Esophagus (tissue), 2 donors: ENCODE results near the gene MLEC. TPM values are rescaled to one million over a fixed set of nuclear protein-coding genes. Genes with fewer than 3 reads are reported as not detected.
A peak's percentile ranks its signal among the peaks of the same experiment; 100 is the strongest.

ENCODE experiments used
- H3K27ac ChIP-seq, 2 donors: one replicate each; pipeline ENCODE4 v1.5.1; 2013; ENCODE audit warnings: low read depth in 2 of 2, mild to moderate bottlenecking in 2 of 2, inconsistent platforms in 1 of 2, low read length in 1 of 2, moderate library complexity in 1 of 2
- H3K27me3 ChIP-seq, 2 donors: one replicate each; pipeline ENCODE4 v1.6.1; 2013; ENCODE audit warnings: low read length in 2 of 2, control low read depth in 1 of 2, mild to moderate bottlenecking in 1 of 2; ENCODE audit not compliant: insufficient read depth in 2 of 2, control insufficient read depth in 1 of 2
- H3K36me3 ChIP-seq, 2 donors: one replicate each; pipeline ENCODE4 v1.6.1; 2013; ENCODE audit warnings: low read length in 1 of 2; ENCODE audit not compliant: control insufficient read depth in 2 of 2, insufficient read depth in 2 of 2
- H3K4me1 ChIP-seq, 2 donors: one replicate each; pipeline ENCODE4 v1.6.1; 2013; ENCODE audit warnings: low read length in 1 of 2; ENCODE audit not compliant: control insufficient read depth in 2 of 2, insufficient read depth in 2 of 2
- H3K4me3 ChIP-seq, 2 donors: one replicate each; pipeline ENCODE4 v1.5.1; 2013; ENCODE audit warnings: low read length in 2 of 2, mild to moderate bottlenecking in 2 of 2, low read depth in 1 of 2, moderate library complexity in 1 of 2
- H3K9me3 ChIP-seq, 2 donors: one replicate each; pipeline ENCODE4 v1.6.1; 2013; ENCODE audit warnings: mild to moderate bottlenecking in 2 of 2, low read depth in 1 of 2, low read length in 1 of 2, moderate library complexity in 1 of 2; ENCODE audit not compliant: control insufficient read depth in 2 of 2, insufficient read depth in 1 of 2
- WGBS, 2 donors: extraction: QIAGEN DNeasy Blood & Tissue Kit; methylation state at CpG; one replicate each; pipeline ENCODE4 v1.1.7; 2013; 5-methylcytosine and 5-hydroxymethylcytosine counted together
- polyA plus RNA-seq, 2 donors: library from polyadenylated mRNA; stranded (reverse); fragments of 200-250 nt; gene quantifications; one replicate each; pipeline ENCODE4 v1.2.3, GENCODE V29; 2013
- donor health status: healthy with polysubstance abuse.
- donor health status: Bipolar disorder and iron deficiency.

Gene MLEC
- polyA plus RNA-seq, 2 donors, result 14.0 to 15.7 TPM

- Histone ChIP-seq H3K27ac (peak overlapping the region in 1 of 2 donors; percentile 28), H3K27me3 (no peaks in the 10 kb centered on the region), H3K4me1 (no peaks in the 10 kb centered on the region), H3K36me3 (no peaks in the 10 kb centered on the region), H3K4me3 (no peak overlapping the region), H3K9me3 (no peaks in the 10 kb centered on the region)
- 52 to 65% methylated on average over 7 of the region's 7 CpGs for WGBS, 2 donors
These were observed 9.0 kb upstream of the MLEC start for GRCh38 chr12:120677765-120678473.

GRCh38 chr12:120678572-120678971 lies 8.4 kb upstream of the MLEC start:
- no peak overlapping the region for H3K4me3 ChIP-seq
- WGBS, 2 donors, result 68 to 71% methylated on average over 8 of the region's 8 CpGs
- H3K27ac ChIP-seq, result peak overlapping the region in 1 of 2 donors; percentile 5
- no peaks in the 10 kb centered on the region for H3K36me3 ChIP-seq
- no peaks in the 10 kb centered on the region for H3K9me3 ChIP-seq
- no peaks in the 10 kb centered on the region for H3K4me1 ChIP-seq
- no peaks in the 10 kb centered on the region for H3K27me3 ChIP-seq

GRCh38 chr12:120680165-120680738 lies 6.7 kb upstream of the MLEC start:
- H3K9me3 ChIP-seq, result no peaks in the 10 kb centered on the region
- no peaks in the 10 kb centered on the region for H3K27me3 ChIP-seq
- H3K4me3 ChIP-seq, result no peak overlapping the region
- H3K36me3 ChIP-seq, result no peaks in the 10 kb centered on the region
- 60 to 63% methylated on average over 5 of the region's 5 CpGs for WGBS, 2 donors
- H3K27ac ChIP-seq, result no peak overlapping the region
- H3K4me1 ChIP-seq, result no peaks in the 10 kb centered on the region

- Histone ChIP-seq H3K4me1 (peaks cover 0 to 6% of the 10 kb centered on the region in 2 donors), H3K9me3 (no peaks in the 10 kb centered on the region), H3K4me3 (no peak overlapping the region), H3K27ac (no peak overlapping the region), H3K27me3 (no peaks in the 10 kb centered on the region), H3K36me3 (no peaks in the 10 kb centered on the region)
- 57 to 67% methylated on average over 8 of the region's 8 CpGs for WGBS, 2 donors
These were observed 2.4 kb upstream of the MLEC start for GRCh38 chr12:120684523-120684932.

- Histone ChIP-seq H3K4me1 (peaks cover 0 to 6% of the 10 kb centered on the region in 2 donors), H3K4me3 (no peak overlapping the region)
- WGBS, 2 donors, result 67% methylated on average over 3 of the region's 3 CpGs
These were observed 1.4 kb upstream of the MLEC start for GRCh38 chr12:120685522-120685921.

GRCh38 chr12:120686151-120686689 lies 729 bp upstream of the MLEC start:
- Histone ChIP-seq H3K27ac (peak overlapping the region; percentile 90 to 97), H3K36me3 (peaks cover 0 to 2% of the 10 kb centered on the region in 2 donors), H3K27me3 (no peaks in the 10 kb centered on the region), H3K4me3 (peak overlapping the region; percentile 62 to 85), H3K4me1 (peaks cover 0 to 6% of the 10 kb centered on the region in 2 donors), H3K9me3 (no peaks in the 10 kb centered on the region)
- 0 to 1% methylated on average over 43 to 46 of the region's 46 CpGs for WGBS, 2 donors

More at GRCh38 chr12:120685522-120685921, 1.4 kb upstream of the MLEC start:
- no peak overlapping the region for H3K27ac ChIP-seq
- H3K36me3 ChIP-seq, result no peaks in the 10 kb centered on the region
- H3K9me3 ChIP-seq, result no peaks in the 10 kb centered on the region
- H3K27me3 ChIP-seq, result no peaks in the 10 kb centered on the region

- Histone ChIP-seq H3K4me3 (peak overlapping the region; percentile 85 to 95), H3K27ac (peak overlapping the region; percentile 87 to 97), H3K9me3 (no peaks in the 10 kb centered on the region), H3K27me3 (no peaks in the 10 kb centered on the region), H3K4me1 (peaks cover 0 to 6% of the 10 kb centered on the region in 2 donors), H3K36me3 (peaks cover 0 to 2% of the 10 kb centered on the region in 2 donors)
- 0 to 1% methylated on average over 28 to 31 of the region's 31 CpGs for WGBS, 2 donors
These were observed 785 bp downstream of the MLEC start for GRCh38 chr12:120687578-120688289.

- H3K36me3 ChIP-seq, result peaks cover under 1 to 2% of the 10 kb centered on the region in 2 donors
- WGBS, 2 donors, result 9 to 19% methylated on average over 6 of the region's 6 CpGs
- H3K4me3 ChIP-seq, result peak overlapping the region; percentile 31 to 85
- peak overlapping the region in 1 of 2 donors; percentile 2 for H3K27ac ChIP-seq
- no peaks in the 10 kb centered on the region for H3K27me3 ChIP-seq
- peaks cover 0 to 6% of the 10 kb centered on the region in 2 donors for H3K4me1 ChIP-seq
- H3K9me3 ChIP-seq, result no peaks in the 10 kb centered on the region
These were observed 1.6 kb downstream of the MLEC start for GRCh38 chr12:120688527-120689071.

- Histone ChIP-seq H3K27ac (no peak overlapping the region), H3K4me3 (no peak overlapping the region), H3K9me3 (no peaks in the 10 kb centered on the region), H3K36me3 (peaks cover 7 to 8% of the 10 kb centered on the region in 2 donors), H3K27me3 (no peaks in the 10 kb centered on the region), H3K4me1 (peaks cover 0 to 6% of the 10 kb centered on the region in 2 donors)
- 50 to 76% methylated on average over 6 of the region's 6 CpGs for WGBS, 2 donors
These were observed 2.6 kb downstream of the MLEC start for GRCh38 chr12:120689397-120690082.
